T-helper 2 cell (primary cell): ENCODE data around the gene NRL.
A peak's percentile ranks its signal among the peaks of the same experiment; 100 is the strongest.
"Not testable (repeated sequence)": the region's sequence is repeated elsewhere in the genome, so short reads cannot be mapped to it uniquely, and the experiment has no call there.

Experiments used
- DNase-seq, 5 experiments: peaks; one replicate each; pipeline versions ENCODE4 v3.0.0 to v3.0.0-alpha.2; 2012 to 2022

Gene NRL

DNA sequence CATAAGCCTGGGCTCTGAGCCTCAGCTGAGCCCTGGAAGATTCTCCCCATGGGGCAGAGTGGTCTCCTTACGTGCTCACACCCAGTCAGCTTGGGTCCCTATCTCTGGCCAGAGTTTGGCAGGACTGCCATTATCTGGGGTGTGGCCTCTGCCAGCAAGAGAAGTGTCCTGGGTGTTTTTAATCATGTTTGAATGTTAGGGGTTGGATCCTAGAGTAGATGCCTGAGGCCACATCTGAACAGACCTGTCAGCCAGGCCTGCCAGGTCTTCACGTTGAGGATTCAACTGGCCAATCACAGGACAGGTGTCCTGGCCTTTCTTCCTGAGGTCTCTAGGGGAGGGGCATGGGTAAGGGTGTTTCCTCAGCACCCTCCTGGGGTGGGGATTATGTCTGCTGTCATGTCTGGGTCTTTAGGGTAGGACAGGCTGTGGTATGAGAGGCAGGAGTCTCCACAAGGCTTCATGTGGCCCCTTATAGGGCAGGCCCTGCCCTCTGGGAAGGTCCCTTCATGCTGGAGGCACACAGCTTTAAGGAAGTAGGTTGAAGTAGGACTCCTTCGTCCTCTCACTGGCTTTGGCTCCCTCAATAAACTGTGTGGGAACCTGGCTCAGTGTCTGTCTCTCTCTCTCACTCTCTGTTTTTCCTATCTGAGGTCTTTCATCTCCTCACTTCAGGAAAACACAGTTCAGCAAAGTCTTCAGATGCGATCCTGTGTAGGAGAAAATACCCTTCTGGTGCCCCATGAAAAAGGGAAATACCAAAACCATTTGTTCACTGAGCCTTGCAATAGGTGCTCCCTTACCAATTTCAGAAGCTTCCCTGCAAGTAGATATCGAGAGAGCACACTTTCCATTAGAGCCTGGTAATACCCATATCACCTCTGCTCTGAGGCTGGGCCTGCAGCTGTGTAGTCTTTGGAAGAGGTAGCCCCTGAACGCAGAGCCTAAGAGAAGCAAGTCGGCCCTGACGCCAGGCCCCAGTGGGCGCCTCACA, 9.0 kb upstream of the NRL start:
- no peak for DNase-seq

DNA sequence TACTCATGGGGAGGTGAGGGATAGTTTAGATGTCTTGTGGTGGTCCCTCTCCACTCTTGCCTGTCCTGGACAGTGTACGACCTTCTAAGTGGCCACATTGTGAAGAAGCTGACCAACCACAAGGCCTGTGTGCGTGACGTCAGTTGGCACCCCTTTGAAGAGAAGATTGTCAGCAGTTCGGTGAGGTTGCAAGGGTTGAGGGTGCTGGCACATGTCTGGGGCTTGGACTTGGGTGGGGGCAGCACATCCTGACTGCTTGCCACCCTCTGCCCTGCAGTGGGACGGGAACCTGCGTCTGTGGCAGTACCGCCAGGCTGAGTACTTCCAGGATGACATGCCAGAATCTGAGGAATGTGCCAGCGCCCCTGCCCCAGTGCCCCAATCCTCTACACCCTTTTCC, 8.1 kb upstream of the NRL start:
- no peak for DNase-seq

- DNase-seq, result no peak
Observed at GRCh38 chr14:24122416-24122815, 7.7 kb upstream of the NRL start.

DNA sequence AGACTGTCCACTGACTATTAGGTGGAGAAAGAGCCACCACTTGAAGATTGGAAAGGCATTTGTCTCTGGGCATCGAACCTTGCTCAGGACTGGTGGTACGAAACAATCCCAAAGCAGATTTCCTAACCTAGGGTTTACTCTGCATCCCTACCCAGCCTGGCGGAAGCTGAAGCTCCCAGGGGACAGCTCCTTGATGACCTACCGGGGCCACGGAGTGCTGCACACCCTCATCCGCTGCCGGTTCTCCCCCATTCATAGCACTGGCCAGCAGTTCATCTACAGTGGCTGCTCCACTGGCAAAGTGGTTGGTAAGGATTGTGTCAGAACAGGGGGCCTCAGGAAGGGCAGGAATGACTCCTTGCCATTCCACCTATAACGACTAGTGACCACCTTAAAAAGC, 6.5 kb upstream of the NRL start:
- DNase-seq, result no peak

GRCh38 chr14:24119691-24120090, 4.9 kb upstream of the NRL start:
- no peak for DNase-seq

DNA sequence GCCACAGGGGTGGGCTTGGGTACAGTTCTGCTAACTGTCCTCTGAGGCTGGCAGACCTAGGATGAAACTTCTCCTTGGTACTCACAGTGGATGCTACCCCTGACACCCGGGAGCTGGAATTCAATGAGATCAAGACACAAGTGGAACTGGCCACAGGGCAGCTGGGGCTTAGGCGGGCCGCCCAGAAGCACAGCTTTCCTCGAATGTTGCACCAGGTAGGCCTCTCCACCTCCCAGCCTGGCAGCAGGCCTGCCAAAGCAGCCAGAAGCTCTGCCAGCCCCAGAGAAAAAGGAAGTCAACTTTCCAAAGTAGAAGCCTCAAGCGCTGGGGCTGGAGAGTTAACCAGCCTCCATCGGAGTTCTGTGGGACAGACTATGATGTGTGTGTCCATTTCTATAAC, 2.4 kb upstream of the NRL start:
- DNase-seq, result no peak

DNA sequence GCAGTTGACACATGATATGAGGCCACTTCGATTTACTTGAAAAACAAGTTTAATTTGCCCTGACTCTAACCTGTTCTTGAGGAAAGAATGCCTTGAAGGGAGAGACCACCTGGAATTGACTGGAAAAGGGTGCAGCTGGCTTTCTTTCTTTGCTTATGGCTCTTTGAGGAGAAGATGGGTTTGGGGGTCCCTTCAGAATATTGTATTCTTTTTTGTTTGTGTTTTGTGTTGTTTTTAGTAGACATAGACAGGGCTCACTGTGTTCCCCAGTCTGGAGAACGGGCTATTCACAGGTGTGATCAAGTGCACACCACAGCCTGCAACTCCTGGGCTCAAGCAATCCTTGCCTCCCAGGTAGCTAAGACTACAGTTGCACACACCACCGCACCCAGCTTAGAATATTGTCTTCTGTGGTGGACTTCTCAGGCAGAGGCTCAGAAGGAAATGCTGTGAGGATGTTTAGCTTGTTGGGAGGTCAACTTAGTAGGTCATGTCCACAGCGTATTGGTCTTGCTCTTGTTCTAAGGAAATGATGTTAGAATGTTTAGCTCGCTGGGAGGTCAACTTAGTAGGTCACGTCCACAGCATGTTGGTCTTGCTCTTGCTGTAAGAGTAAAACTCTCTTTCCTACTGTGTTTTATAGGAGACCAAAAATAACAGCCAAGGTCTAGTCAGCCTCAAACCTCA, 1.5 kb upstream of the NRL start:
- no peak for DNase-seq

DNA sequence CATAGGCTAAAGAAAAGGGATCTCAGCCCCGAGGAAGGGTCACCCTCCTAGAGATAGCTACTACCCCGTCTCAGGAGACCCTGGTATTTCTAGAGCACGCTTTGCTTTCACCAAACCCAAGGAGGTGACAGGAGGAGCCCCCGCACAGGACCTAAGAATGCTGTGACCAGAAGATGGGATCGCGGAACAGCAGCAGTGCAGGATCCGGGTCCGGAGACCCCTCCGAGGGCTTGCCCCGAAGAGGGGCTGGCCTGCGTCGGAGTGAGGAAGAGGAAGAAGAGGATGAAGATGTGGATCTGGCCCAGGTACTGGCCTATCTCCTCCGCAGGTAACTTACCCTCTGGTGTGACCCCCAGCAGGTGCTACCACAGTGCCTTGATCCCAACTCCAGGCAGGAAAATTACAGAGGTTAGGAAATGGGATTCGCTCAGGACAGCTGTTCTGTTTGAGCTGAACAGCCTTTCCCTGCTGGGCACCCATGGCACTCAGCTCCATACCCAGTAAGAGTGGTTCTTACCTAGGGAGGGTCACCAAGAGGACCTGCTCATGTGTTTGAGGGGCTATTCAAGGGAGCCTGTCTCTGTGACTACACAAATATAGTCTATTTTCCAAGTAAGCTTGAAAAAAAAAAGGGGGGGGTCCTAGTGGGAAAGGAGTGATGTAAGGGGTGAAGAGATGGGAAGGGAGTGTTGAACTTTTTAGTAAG, 826 bp upstream of the NRL start:
- DNase-seq, result peak in 1 of 5 experiments; percentile 22

DNA sequence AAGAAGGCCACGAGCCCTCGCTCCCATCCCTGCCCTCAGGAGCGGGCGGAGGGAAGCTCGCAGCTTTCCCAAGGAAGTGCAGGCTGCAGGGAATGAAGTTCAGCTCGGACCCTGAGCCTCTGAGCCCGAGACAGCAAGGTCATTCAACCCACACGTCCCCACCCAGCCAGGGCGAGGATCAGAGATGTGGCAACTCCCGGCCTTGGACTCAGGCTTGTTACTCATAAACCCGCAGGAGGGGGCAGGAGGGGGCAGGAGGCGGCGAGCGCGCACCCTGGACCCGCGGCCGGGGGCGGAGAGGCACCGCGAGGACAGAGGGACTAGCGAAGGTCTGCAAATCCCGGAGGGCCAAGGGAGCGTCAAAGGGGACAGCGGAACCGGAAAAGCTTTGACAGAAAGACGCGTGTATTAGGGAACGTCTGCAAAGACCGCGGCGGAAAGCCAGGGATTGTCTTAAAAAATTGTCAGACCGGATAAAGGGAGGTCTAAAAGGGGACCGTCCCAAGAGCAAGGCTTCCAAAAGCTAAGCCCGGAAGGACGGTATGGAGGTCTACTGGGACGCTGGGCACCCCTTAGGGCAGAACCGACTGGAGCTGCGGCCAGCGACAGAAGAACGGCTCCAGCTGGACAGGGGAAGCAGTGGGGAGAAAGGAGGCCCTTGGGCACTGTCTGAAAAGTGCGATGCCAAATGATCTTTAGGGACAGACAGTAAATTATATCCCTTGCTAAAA, 783 bp downstream of the NRL start:
- peak; percentile 37 to 91 (median 70) for DNase-seq

DNA sequence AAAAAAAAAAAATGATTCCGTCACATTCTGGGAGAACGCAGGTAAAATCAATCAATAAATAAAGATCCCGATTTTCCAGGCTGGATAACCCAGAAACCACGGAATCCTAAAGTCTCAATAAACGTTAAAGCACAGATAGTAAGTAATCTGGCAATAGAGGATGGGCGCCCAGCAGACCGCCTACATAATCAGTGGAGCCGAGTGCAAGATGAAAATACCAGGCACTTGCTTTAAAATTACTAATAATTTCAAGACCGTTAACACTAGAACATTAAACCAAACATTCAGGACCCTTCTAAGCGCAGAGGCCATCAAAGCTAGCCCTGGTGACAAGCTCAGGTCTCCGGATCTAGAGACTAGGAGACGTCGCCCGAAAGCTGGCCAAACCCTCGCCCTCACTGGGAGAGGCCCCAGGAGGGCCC, 1.4 kb downstream of the NRL start:
- peak in 1 of 5 experiments; percentile 46 for DNase-seq

- DNase-seq, result no peak
Observed at GRCh38 chr14:24110523-24110922, 4.2 kb downstream of the NRL start.

DNA sequence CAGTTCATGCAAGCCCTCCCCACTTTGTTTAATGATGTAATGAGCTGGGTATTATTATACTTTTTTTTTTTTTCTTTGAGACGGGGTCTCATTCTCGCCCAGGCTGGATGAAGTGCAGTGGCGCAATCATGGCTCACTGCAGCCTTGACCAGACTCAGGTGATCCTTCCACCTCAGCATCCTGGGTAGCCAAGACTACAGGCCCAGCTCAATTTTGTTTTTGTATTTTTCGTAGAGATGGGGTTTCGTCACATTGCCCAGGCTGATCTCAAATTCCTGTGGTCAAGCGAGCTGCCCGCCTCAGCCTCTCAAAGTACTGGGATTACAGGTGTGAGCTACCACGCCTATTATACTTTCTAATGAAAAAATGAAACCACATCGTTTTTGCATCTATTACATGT, 4.7 kb downstream of the NRL start:
- no peak for DNase-seq

DNA sequence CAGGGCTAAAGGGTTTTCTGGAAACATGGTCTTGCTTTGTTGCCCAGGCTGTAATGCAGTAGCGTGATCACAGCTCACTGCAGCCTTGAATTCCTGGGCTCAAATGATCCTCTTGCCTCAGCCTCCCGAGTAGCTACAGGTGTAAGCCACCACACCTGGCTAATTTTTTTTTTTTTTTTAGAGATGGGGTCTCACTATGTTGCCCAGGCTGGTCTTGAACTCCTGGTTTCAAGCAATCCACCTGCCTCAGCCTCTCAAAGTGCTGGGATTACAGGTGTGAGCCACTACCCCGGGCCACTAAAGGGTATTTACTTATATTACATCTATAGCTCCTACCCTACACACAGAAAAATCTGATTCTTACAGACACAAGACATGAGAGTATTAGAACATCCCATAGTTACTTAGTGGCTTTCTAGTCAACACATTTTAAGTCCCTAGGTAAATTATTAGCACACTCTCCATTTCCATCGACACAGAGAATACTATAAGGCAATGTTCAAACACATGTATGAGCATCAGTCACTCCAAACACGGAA, 6.3 kb downstream of the NRL start:
- DNase-seq, result no peak

- DNase-seq, result no peak
Observed at GRCh38 chr14:24106672-24107271, 8.0 kb downstream of the NRL start.

GRCh38 chr14:24105609-24106239, 9.0 kb downstream of the NRL start:
- not testable (repeated sequence) for DNase-seq

GRCh38 chr14:24103451-24103850, 11.3 kb downstream of the NRL start:
- DNase-seq, result no peak

- no peak for DNase-seq
Observed at GRCh38 chr14:24102357-24103048, 12.2 kb downstream of the NRL start.

- no peak for DNase-seq
Observed at GRCh38 chr14:24100982-24101494, 13.7 kb downstream of the NRL start.

GRCh38 chr14:24100197-24100981, 14.4 kb downstream of the NRL start:
- DNase-seq, result no peak
